AG04449 (cell line): Measurements from ENCODE around the gene TIMM8B.

Experiments used
- CTCF ChIA-PET: fragments of 350-600 bp; formaldehyde crosslinking; extraction: SDS; loops from one replicate; lab custom pipeline; 2021; ENCODE audit warnings: antibody characterized with exemption; lab: Yijun Ruan, JAX
- POLR2A ChIA-PET: fragments of 400-600, 350-600 bp; formaldehyde crosslinking; extraction: SDS; loops from one replicate; lab custom pipeline; 2020; ENCODE audit warnings: antibody characterized with exemption, inconsistent platforms; lab: Yijun Ruan, JAX
- DNase-seq: peaks from one replicate; pipeline ENCODE4 v3.0.0-alpha.2; 2010; ENCODE audit warnings: low read depth, low spot score
- H3K4me3 ChIP-seq: 2 replicates; pipeline ENCODE4 v1.5.1; 2011; ENCODE audit warnings: low read depth, mild to moderate bottlenecking, control low read depth, low read length
- CTCF ChIP-seq: IDR thresholded peaks from one replicate; pipeline ENCODE4 v1.5.1; 2011; ENCODE audit warnings: mild to moderate bottlenecking, moderate library complexity, low read length, control low read depth, inconsistent platforms; ENCODE audit not compliant: insufficient read depth; ENCODE audit errors: missing control alignments

The TIMM8B gene

GRCh38 chr11:112113539-112114457 is 27.2 kb upstream of the TIMM8B start:
- peak; percentile 62 for TF ChIP-seq CTCF
- no peak overlapping the region for H3K4me3 ChIP-seq
- ChIA-PET POLR2A (interaction anchor here (0.6 kb wide), 1 partner anchor 145 kb away, joined by 3 read pairs; no protein-coding TSS in a partner anchor), CTCF (interaction anchor here (0.6 to 11.8 kb wide), 35 partner anchors 9 to 418 kb away, joined by 3 to 138 read pairs (median 5); partner anchors contain the start of genes BCO2, IL18, PTS and SDHD)
- no peak for DNase-seq

GRCh38 chr11:112106070-112106469 is 19.5 kb upstream of the TIMM8B start:
- no peak overlapping the region for H3K4me3 ChIP-seq
- no peak for DNase-seq
- CTCF ChIA-PET = interaction anchor here (0.9 to 12.2 kb wide), 4 partner anchors 10 to 174 kb away, joined by 4 to 138 read pairs (median 6); partner anchors contain the start of gene BCO2
- TF ChIP-seq CTCF = no peak
- POLR2A ChIA-PET = no interaction called here

DNA sequence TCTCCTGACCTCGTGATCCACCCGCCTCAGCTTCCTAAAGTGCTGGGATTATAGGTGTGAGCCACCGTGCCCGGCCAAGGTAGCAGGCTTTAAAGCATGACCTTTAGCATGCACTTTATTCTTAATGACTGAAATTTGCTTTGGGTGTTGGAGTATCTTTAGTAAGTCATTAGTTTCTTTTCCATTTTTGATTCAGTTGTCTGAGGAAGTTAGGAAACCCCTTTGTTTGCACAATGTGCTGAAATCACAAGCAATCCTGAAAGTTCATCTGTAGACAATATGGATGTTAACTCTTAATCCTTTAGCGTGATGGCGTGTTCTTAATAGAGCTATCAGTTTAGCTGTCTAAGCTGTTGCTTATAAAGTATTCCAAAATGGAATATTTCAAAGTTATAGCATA is 16.9 kb upstream of the TIMM8B start:
- no peak for DNase-seq
- TF ChIP-seq CTCF = no peak
- no peak overlapping the region for H3K4me3 ChIP-seq
- ChIA-PET CTCF (interaction anchor here (0.8 to 12.2 kb wide), 3 partner anchors 12 to 226 kb away, joined by 3 to 138 read pairs (median 4); no protein-coding TSS in a partner anchor), POLR2A (no interaction called here)

- ChIA-PET CTCF (interaction anchor here (1.1 to 12.2 kb wide), 5 partner anchors 10 to 180 kb away, joined by 3 to 138 read pairs (median 5); partner anchors contain the start of gene BCO2), POLR2A (no interaction called here)
- TF ChIP-seq CTCF = no peak
- H3K4me3 ChIP-seq = no peak overlapping the region
- no peak for DNase-seq
These were observed 13.9 kb upstream of the TIMM8B start for GRCh38 chr11:112100462-112100861.

DNA sequence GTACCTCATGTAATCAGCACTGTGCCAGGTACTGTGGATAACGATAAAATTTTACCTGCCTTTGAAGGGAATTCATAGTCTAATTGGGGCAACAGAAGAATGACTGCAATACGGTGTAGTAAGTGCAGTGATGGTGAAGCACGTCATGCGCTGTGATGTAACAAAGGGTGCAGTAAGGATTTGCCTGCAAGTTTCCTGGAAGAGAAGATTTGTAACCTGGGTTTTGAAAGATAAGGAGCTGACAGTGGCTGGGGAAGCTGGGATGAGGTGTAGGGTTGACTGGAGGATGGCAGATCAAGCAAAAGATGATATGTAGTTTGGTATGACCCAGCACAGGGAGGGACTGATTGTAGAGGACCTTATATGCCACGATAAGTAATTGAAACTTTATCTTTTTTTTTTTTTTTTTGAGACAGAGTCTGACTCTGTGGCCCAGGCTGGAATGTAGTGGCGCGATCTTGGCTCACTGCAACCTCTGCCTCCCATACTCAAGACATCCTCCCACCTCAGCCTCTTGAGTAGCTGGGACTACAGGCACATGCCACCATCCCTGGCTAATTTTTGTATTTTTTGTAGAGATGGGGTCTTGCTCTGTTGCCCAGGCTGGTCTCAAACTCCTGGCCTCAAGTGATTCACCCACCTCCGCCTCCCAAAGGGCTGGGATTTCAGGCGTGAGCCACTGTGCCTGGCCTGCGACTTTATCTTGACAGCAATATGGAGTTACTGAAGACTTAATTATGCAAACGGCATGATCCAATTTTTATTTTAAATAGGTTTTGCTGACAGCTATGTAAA is 11.4 kb upstream of the TIMM8B start:
- no peak overlapping the region for H3K4me3 ChIP-seq
- no peak for TF ChIP-seq CTCF
- ChIA-PET POLR2A (no interaction called here), CTCF (interaction anchor here (2.4 to 12.2 kb wide), 2 partner anchors 18 to 183 kb away, joined by 8 to 138 read pairs; no protein-coding TSS in a partner anchor)
- no peak for DNase-seq
